NCI-H524 (cell line): ENCODE data around the gene TTLL5.

Experiments
- DNase-seq, 2 experiments: peaks; one replicate each; lab custom pipeline; 2025; lab: John Stamatoyannopoulos, UW

Gene TTLL5, protein sequence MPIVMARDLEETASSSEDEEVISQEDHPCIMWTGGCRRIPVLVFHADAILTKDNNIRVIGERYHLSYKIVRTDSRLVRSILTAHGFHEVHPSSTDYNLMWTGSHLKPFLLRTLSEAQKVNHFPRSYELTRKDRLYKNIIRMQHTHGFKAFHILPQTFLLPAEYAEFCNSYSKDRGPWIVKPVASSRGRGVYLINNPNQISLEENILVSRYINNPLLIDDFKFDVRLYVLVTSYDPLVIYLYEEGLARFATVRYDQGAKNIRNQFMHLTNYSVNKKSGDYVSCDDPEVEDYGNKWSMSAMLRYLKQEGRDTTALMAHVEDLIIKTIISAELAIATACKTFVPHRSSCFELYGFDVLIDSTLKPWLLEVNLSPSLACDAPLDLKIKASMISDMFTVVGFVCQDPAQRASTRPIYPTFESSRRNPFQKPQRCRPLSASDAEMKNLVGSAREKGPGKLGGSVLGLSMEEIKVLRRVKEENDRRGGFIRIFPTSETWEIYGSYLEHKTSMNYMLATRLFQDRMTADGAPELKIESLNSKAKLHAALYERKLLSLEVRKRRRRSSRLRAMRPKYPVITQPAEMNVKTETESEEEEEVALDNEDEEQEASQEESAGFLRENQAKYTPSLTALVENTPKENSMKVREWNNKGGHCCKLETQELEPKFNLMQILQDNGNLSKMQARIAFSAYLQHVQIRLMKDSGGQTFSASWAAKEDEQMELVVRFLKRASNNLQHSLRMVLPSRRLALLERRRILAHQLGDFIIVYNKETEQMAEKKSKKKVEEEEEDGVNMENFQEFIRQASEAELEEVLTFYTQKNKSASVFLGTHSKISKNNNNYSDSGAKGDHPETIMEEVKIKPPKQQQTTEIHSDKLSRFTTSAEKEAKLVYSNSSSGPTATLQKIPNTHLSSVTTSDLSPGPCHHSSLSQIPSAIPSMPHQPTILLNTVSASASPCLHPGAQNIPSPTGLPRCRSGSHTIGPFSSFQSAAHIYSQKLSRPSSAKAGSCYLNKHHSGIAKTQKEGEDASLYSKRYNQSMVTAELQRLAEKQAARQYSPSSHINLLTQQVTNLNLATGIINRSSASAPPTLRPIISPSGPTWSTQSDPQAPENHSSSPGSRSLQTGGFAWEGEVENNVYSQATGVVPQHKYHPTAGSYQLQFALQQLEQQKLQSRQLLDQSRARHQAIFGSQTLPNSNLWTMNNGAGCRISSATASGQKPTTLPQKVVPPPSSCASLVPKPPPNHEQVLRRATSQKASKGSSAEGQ (N-terminal part only)

GRCh38 chr14:75660630-75661498 lies at the start of gene TTLL5, which contains the start of gene ERG28:
TSS of gene TTLL5 (plus strand) at chr14:75661246. CDS start at chr14:75663150, 1,904 bp downstream.
TSS of gene ERG28 (minus strand) at chr14:75660876. CDS start at chr14:75657502, 3,374 bp downstream.
- DNase-seq = peak; percentile 100

- no peak for DNase-seq
Observed at GRCh38 chr14:75612157-75612556, 48.9 kb upstream of the TTLL5 start.

DNA sequence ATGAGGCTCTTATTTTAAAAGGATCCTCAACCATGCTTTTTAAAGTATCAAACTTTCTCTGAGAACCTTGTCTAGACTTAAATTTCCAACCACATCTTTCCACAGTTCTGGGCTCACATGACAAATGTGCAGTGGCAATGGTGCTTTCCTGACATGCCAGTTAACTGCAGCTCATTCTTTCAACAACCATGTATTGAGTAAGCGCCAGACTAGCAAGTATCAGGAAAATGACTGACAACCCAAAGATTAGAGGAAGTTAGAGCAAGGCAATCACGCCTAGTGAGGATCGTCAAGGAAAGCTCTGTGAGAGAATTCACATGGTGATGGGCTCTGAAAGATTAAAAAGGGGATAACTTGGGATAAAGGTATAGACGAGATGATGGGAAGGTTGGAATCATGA lies 46.9 kb upstream of the TTLL5 start:
- DNase-seq = no peak

GRCh38 chr14:75615200-75615599 lies 45.8 kb upstream of the TTLL5 start:
- DNase-seq = no peak

DNA sequence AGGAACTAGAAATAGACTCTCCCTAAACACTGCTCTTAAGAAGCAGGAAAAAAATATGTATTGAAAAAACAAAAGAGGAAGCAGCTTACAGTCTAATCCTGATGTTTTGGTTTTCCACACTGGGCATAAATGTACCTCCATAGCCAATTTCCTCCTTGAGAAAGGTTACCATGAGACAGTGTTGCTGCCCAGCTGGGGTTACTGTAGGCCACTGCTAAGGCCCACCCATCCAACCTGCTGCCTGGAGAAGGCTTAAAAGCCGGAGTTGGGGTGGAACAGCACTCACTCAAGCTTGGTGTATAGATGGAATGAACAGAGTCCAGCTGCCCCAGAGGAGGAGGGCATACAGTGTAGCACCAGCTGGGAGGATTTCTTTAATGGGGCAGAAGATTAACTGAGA lies 41.5 kb upstream of the TTLL5 start:
- peak in 1 of 2 experiments; percentile 13 for DNase-seq

GRCh38 chr14:75625034-75625433 lies 36.0 kb upstream of the TTLL5 start:
- no peak for DNase-seq

GRCh38 chr14:75626396-75626795 lies 34.6 kb upstream of the TTLL5 start:
- DNase-seq = no peak

DNA sequence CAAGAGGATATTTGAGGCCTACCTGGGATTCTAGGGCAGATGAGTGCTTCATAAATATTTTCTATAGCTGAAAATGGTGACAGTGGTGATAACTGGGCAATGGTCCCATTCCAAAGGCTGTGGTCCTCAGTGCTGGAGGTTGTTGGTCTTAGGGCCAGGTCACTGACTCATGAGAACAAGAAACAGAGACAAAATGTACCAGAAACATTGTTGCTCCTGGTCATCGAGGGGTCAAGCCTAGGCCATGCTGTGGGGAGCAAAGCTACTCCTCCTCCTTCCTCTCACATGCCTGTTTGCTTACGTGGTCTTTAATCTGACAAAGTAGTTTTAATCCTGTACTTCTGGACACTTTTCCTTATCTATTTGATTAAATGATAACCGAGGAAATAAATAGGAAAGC lies 34.2 kb upstream of the TTLL5 start:
- no peak for DNase-seq

DNA sequence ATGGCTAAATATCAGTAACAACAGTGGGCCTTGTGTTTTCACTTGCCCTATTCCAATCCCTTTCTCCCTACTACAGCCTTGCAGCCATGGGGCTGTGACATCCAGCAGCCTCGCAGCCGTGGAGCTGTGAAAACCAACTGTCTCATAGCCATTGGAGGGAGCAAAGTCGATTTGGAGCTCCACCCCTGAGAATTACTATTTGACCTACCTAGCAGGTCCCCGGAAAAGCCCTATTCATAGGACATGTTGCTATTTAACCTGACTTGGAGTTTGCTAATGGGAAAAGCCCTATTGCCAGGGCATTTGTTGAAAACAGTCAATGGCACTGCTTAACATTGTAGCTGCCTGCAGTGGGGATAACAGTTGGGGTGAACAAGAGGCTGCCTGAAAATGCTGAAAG lies 33.6 kb upstream of the TTLL5 start:
- DNase-seq = no peak

DNA sequence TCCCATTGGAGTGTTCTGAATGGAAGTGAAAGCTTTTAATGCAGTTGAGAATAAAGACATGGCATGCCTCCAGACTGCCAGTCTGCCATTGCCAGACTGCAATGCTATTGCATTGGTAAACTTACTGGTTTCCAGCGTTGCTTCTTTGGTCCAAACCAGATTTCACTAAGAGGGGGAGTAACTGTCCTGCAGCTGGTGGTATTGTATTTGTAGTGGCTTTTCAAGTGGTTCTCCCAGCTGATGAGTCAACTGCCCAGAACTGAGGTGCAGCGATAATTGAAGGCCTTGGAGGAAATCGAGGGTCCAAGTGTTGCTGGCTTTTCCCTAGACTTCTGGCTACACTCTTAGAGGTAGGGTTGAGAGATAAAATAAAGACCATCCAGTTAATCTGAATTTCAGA lies 32.2 kb upstream of the TTLL5 start:
- peak in 1 of 2 experiments; percentile 48 for DNase-seq

DNA sequence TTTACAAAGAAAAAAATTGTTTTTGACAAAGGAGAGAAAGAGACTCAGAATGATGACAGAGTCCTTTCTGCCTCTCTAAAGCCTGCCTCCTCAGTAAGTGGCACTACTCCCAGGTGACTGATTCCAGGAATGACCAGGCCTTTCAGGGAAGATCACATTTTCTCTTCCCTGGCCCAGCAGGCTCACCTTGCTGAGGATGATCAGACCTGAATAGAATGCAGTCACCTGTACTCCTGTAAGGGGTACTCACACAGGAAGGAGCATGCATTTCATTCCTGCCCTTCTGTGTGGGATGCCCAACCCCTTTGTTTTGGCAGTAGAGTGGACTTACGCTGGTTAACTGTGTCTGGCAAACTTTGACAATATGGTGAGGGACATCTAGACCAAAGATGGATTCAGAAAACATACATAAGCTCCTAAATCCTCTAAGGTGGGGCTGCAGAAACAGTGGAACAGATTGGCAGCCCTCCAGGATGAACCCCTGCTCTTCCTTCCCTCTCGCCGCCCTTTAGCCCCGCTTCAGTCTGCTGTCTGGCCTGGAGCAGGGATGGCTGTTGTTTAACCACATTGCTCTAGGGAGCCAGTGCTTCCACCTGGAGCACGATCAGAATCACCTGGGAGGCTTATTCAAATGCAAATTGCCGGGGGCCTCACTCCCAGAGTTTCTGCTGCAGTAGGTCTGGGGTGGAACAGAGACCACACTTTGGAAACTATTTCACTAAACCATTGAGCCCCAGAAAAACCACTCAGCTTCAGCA lies 30.2 kb upstream of the TTLL5 start:
- no peak for DNase-seq

GRCh38 chr14:75631453-75631831 lies 29.6 kb upstream of the TTLL5 start:
- no peak for DNase-seq

GRCh38 chr14:75634848-75635247 lies 26.2 kb upstream of the TTLL5 start:
- DNase-seq = no peak

GRCh38 chr14:75636100-75636692 lies 24.9 kb upstream of the TTLL5 start:
- DNase-seq = peak; percentile 93 to 95

DNA sequence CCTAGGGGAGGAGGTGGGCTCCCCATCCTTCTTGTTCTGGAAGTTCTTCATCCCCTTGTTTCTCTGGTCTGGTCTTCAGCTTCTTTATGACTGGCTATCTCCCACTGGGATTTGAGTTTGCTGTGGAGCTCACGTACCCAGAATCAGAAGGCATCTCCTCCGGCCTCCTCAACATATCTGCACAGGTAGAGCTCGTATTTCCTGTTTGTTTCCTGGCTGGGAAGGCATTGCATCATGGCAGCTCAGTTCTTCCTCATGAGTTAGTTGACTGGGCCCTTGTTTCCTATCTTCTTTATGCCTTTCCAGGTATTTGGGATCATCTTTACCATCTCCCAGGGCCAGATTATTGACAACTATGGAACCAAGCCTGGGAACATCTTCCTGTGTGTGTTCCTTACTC lies 20.2 kb upstream of the TTLL5 start:
- no peak for DNase-seq

- DNase-seq = no peak
Observed at GRCh38 chr14:75643985-75644384, 17.1 kb upstream of the TTLL5 start.

GRCh38 chr14:75645056-75645455 lies 16.0 kb upstream of the TTLL5 start:
- DNase-seq = peak in 1 of 2 experiments; percentile 22

DNA sequence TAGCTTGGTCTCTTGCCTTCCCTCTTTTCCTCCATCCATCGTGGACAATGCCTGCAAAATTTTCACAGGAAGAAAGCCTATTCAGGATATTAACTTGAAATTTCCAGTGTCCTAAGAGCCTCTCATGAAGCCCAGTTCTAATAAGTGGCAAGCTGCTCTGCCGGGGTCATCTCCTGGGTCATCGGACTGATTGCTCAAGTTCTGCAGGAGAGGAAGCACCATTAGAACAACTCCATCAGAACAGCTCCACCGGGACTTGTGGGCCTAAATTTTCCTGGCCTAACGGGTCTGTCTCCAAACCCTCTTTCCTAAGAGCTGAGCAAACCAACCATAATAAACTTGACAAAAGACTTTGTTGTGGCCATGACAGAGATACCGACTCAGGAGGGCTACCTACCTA lies 14.3 kb upstream of the TTLL5 start:
- no peak for DNase-seq

DNA sequence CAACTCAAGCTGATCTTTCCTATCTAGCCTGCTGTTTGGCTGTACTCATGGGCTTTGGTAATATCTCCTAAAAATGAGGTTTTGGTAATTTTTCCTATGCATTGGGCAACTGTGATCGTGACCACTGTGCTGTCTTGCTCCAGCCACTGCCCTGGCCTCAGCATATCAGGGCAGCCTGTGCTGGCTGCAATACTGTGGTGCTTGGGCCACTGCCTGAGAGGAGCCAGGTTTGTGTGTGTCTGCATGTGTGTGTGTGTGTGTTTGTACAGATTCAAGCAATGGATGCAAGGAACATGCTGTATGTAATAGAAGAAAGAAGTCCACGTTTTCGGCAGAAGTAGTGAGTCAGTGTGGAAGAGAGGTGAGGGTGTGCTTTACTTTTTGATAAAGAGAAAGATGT lies 13.4 kb upstream of the TTLL5 start:
- DNase-seq = no peak
